HPDE6-E6E7 (cell line): ENCODE results near the gene NTRK2.
A peak's percentile ranks its signal among the peaks of the same experiment; 100 is the strongest.

Experiments used
- DNase-seq: peaks from one replicate; pipeline ENCODE4 v3.0.0; 2011; ENCODE audit warnings: missing footprints; ENCODE audit errors: extremely low spot score

Gene NTRK2

DNA sequence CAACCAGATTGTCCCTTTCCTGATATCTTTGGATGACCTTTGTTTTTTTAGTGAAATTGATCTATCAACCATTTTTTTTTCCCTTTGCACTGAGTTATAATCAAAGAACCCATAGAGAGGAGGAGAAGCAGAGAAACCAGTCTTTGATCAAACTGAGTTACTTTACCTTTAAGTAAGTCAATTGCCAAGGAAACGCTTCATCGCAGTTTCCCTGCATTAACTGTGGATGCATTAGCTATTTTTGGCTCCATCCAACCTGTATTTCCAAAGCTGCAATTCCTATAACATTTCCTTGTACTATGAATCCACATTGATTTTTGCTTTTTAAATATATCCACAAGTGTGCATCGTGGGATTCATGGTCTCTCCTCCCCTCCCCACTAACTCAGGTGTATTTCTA lies 268.1 kb downstream of the NTRK2 start:
- no peak for DNase-seq

DNA sequence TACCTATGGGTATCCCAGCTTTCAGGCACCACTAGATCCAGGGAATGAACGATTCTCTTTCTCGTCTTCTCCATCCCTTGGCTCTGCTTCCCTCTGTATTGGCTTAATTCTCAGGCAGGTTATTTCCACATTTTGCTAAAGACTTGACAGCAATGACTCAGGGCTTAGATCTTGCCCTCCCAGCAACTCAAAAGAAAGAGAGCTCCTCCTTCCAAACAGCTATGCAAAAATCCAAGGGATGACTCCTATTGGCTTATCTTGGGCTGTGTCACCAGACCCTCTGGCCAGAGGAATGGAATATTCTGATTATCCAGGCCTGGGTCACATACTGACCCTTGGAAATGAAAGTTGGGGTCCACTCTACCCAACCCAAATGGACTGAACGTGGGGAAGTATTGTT lies 270.2 kb downstream of the NTRK2 start:
- DNase-seq, result no peak

GRCh38 chr9:84940294-84940693 lies 270.8 kb downstream of the NTRK2 start:
- DNase-seq, result peak; percentile 76

DNA sequence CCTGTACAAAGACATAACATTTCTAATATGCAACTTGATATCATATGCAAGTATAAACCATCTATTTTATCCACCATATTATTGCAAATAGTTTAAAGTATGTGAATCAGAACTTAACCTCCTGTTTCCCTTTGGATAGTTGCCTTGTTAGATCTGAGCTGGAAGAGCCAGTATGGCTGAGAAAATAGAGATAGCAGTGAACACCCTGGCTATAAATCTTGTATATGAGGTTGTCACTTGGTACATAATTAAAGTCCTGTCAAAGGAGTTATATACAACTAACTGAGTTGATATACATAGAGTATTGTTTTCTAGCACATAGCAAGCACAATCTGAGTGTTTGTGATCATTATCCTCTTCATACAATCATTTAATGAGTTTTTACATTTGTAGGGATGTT lies 272.3 kb downstream of the NTRK2 start:
- DNase-seq, result no peak

DNA sequence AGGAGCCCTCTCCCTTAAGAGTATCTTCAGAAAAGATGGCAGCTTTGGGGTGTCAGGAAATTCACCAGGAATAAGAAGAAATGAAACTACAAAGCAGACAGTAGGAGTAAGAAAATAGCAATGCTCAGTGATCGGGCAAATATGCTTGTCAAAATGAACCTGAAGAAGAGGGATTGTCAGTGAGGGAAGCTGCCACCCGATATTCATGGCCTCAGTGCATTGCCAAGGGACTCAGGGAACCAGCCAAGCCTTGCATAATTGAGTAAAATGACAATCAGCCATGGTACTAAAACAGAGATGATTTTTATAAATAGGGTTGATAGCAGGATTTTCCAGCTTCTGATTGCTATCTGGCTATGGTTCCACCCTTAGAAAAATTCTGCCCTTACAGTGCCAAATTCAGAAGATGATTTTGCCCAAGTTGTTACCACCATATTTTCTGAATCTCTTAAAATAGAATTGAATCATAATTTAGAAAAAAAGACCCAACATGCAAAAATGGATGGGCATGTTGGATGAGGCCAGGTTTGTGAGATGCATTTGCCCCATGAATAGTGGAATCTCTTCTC lies 274.0 kb downstream of the NTRK2 start:
- no peak for DNase-seq

DNA sequence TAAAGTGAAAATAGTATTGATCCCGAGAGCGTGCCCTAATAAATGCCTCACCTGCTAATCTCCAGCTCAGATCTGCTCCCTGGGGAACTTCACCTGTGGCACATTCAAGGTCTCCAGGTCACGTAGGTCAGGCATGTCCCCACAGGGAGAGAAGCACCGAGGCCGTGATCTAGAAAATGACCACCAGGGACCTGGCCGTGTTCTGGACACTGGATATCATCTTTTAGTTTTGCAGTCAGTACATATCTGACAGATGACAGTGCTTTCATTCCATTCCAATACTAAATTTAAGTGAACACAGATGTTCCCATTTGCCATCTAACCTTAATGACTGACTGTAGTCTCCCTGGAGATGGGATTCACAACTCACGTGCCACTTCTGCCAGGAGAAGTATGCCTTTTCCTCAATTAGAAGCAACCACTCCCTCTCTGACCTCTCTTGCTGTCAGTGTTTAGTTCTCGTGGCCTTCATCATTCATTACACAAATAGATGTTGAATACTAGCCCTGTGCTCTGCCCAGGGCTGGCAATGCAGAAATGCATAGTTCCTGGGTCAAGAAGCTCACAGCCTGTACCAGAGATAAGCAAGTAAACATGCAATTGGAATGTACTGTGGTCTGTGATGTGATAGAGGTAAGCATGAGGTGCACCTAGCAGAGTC lies 276.5 kb downstream of the NTRK2 start:
- no peak for DNase-seq

DNA sequence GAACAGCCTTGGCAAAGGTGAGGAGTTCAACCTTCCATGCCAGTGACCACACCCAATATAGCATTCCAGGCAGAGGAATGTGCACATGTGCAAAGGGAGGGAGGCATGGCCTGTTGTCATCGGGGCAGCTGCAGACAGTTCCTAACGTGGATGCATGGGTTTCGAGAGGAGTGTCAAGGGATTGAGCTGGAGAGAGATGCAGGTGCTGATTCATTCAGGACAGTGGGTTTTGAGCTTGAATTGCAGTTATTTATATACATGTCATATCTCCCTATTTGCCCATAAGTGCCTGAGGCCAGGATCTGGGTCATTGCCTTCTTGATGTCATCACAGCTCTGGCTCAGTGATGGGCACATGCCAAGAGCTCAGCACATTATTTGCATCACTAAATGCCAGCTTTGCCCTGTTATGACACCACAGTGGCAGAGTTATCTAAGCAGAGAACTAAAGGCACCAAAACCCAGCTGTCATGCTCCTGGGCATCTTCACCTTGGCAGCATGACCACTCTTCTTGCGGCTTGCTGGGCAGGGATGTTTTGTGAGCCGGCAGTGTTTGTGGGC lies 278.0 kb downstream of the NTRK2 start:
- peak; percentile 21 for DNase-seq

- no peak for DNase-seq
Observed at GRCh38 chr9:84949258-84949657, 279.7 kb downstream of the NTRK2 start.

- no peak for DNase-seq
Observed at GRCh38 chr9:84949971-84950370, 280.4 kb downstream of the NTRK2 start.

GRCh38 chr9:84950879-84951811 lies 281.6 kb downstream of the NTRK2 start:
- no peak for DNase-seq

DNA sequence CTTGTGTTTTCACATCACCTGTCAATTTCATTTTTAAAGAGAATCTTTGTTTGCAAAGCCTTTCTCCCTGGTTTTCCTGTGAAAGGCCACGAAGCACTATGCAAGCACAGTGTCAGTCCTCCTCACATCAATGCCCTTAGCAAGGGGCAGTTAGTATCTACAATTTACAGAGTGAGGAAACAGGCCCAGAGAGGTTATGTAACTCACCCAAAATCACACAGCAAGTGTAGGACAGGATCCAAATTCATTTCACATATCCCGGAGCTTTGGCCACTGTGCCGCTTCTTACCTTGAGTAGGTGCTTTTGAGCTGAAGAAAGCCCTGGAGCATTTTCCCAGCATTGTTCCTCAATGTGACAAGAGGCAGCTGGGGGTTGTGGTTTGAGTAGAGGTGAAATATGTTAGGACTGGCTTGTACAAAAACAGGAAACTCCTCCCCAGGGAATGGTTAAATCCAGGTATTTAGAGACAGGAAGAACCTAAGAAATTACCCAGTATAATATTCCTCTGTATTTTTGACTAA lies 283.8 kb downstream of the NTRK2 start:
- no peak for DNase-seq

DNA sequence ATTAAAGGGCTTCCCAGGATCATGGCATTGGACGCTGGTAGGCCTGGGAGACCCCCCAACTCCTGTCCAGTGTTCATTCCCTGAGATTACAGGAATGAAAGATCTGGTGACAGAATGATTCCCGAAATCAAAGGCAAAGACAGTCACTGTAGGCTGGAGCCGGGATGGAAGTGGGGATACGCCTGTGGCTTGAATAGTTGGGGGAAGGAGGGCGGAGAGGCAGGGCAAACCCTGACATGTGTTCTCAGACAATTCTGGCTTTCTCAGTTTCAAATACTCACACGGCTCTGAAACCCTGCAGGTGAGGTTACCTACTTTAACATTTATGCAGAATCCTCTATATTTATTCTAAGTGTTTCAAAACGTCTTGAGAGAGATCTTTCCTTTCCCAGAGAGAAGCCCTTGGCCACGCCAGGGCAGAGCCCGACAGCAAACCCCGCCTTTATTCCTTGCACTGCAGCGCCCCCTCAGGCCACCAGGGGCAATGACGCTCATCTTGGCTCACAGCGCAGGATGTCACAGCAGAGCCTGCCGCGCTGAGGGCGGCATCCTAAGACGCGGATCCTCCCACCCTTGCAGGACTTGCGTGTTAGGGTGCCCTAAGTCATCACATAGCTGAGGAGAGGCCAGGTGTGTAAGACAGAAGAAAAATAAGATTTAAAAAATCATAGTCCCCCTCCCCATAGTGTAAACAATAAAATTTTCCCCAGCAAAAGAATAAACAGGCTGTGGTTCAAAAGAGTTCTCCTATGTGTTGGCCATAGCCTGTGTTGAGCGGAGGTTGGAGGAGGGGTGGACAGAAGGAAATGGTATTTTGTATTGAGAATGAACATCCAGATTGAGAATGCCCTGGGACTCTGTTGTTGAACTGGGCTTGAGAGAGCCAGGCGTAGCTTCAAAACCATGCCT lies 284.5 kb downstream of the NTRK2 start:
- peak; percentile 92 for DNase-seq

DNA sequence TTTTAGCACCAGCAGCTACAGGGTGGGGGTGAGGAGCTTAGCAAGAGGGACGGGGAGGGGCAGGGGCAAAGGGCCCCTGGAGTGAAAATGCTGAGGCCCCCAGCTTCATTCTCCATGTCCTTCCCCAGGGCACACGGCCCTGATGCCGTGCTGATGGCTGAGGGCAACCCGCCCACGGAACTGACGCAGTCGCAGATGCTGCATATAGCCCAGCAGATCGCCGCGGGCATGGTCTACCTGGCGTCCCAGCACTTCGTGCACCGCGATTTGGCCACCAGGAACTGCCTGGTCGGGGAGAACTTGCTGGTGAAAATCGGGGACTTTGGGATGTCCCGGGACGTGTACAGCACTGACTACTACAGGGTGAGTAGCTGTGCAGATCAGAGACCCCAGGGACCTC lies 285.6 kb downstream of the NTRK2 start:
- DNase-seq, result no peak

GRCh38 chr9:84955971-84956370 lies 286.4 kb downstream of the NTRK2 start:
- DNase-seq, result no peak

DNA sequence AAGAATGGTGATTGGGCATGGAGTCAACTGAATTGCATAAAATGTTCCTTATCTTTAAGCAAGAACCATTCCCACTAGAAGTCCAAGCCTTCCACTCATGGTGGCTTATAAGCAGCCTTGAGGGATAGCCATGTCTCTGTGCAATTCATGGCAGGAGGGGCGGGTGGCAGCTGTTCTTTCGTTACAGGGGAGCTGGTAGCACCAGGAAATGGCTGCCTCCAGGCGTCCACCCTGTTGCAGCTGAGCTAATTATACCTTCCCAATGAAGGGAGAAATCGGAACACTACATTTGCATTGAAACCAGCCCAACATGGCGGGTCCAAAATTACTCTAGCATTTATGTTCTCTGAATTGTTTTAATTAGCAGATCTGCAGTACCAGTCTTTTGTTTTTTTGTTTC lies 289.8 kb downstream of the NTRK2 start:
- DNase-seq, result no peak

DNA sequence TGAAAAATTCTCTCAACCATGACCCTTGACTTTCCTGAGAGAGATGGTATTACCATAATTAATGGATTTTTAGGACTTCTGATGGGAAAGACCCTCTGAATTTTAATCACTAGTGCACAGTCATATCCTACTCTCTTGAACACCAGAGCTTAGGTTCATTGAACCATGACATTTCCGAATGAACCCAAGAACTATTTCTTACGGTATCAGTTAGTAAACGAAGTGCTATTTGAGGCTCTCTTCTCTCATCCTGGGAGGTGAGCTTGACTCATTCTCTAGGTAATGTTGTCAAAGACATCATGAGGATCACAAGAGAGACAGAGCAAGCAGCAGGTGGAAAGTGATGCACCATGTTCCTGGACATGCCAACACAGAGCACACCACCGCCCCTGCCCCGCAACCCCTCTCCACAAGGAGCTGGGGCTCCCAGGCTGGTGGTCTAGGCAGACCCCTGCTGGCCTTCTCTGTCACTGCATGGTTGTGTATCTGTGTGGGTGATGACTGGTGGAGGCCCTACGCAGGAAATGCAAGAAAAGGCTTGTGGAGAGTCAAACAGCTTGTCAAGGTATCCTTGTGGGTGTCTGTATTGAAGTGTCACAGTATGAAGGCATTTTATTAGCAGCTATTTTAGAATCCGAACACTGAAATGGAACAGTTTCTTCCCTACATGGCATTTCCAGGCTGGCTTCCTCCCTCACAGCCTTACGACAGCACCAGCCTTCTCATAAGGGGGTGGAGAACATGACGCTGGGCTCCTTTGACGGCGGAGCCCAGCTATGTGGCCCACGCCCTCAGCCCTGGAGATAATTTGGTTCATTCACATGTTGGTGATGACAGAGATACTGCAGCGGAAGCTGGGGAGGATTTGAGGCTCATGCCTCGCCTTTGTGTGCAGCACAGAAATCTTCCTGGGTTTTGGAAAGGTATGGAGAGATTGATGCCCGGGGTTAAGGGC lies 297.6 kb downstream of the NTRK2 start:
- no peak for DNase-seq

GRCh38 chr9:84969084-84969483 lies 299.6 kb downstream of the NTRK2 start:
- DNase-seq, result peak; percentile 69

GRCh38 chr9:84969736-84970135 lies 300.2 kb downstream of the NTRK2 start:
- DNase-seq, result no peak

DNA sequence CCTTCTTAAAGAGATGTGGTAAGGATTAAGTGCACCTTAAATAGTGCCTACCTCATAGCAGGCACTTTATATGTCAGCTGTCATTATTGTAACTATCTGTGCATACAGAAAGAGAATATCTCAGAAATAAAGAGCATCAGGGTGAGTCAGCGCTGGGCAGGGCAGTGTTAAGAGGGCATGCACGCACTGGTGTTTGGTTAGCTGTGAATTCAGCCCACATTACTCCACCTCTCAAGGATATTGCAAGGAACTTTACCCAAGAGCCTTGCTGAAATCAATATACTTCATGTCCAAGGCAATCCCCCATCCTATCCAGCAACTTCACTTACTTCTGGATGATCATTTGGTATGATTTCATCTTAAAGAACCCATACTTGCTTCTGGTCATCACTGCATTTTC lies 300.9 kb downstream of the NTRK2 start:
- peak; percentile 67 for DNase-seq

DNA sequence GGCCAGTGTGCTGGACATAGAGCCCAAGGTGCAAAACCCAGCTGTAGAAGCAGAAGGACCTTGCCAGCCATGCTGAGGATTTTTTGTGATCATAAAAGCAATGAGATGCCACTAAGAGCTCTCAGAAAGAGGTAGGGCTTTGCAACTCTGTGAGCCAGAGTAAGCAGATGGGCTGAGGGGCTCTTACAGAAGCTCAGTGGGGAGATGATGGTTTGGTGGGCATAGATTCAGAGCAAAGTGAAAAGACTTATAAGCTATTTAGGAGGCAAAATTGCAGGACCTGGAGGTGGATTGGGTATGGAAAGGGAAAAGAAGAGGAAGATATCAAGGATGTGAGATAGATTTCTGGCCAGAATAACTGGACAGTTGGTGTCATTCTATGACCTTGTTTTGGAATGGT lies 302.0 kb downstream of the NTRK2 start:
- DNase-seq, result no peak
